ENCODE results near the gene UTS2B.

UTS2B gene

DNA sequence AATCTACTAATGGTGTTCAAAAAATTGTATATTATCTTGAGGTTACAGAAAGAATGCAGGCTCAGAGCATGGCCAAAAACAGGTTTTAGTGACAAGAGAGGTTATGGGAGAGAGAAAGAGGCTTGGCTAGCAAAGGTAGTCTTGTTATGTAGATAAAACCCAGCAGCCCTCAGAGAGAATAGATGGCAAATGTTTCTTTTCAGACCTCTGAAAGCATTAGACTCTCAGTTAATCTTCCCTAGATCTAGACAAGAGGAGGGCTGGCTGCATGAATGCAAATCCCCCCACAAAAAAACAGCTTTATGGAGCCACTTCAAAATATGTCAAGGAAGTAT is 69.1 kb downstream of the UTS2B start:
- TF ChIP-seq, protein P1, sequence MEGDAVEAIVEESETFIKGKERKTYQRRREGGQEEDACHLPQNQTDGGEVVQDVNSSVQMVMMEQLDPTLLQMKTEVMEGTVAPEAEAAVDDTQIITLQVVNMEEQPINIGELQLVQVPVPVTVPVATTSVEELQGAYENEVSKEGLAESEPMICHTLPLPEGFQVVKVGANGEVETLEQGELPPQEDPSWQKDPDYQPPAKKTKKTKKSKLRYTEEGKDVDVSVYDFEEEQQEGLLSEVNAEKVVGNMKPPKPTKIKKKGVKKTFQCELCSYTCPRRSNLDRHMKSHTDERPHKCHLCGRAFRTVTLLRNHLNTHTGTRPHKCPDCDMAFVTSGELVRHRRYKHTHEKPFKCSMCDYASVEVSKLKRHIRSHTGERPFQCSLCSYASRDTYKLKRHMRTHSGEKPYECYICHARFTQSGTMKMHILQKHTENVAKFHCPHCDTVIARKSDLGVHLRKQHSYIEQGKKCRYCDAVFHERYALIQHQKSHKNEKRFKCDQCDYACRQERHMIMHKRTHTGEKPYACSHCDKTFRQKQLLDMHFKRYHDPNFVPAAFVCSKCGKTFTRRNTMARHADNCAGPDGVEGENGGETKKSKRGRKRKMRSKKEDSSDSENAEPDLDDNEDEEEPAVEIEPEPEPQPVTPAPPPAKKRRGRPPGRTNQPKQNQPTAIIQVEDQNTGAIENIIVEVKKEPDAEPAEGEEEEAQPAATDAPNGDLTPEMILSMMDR (IDR thresholded peaks at IDR 0.05; ENCODE audit: low read depth, low read length, missing control alignments): no peak
- DNase-seq (ENCODE audit: extremely low read depth, low read depth): no peak
- no peak overlapping the region for H3K4me3 ChIP-seq (replicated peaks; ENCODE audit: low read depth, low read length)

DNA sequence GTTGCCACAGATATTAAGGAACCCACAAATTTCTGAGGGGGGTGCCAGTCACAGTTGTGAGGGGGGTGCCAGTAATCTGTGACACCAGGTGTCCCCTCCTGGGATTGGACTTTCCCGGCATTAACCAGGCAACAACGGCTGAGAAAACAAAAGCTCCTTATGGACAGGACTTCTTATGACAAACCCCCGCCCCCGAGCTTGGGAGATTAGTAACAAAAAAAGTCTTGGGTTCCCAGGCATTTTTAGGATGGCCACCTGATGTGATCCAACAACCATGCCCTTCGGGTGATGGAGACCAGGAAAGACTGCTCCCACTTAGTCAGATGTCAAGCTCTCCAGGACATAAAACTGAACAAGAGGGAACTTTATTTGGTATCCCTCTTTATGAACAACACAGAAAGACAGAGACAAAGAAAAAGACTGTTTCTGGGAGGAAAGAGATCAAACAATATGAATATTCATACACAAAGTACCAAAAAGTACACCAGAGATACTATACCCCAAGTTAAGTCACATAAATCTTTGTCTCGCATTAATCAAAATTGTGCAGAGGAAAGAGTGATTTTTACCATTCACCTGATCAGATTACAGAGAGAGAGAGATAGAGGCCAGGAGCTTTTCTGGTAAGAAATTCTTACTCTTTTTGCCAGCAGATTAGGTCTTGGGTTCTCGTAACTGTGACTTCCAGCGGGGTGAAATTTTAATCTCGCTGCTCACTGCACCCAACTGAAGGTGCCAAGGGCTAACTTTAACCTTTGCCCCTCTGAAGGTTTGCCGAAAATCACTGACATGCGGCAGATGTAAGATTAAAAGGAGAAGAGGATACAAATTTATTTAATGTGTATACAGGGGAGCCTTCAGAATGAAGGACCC is 69.7 kb downstream of the UTS2B start:
- TF ChIP-seq, protein P1 (IDR thresholded peaks at IDR 0.05; ENCODE audit: low read depth, low read length, missing control alignments): no peak
- DNase-seq (ENCODE audit: extremely low read depth, low read depth): no peak
- no peak overlapping the region for H3K4me3 ChIP-seq (replicated peaks; ENCODE audit: low read depth, low read length)

DNA sequence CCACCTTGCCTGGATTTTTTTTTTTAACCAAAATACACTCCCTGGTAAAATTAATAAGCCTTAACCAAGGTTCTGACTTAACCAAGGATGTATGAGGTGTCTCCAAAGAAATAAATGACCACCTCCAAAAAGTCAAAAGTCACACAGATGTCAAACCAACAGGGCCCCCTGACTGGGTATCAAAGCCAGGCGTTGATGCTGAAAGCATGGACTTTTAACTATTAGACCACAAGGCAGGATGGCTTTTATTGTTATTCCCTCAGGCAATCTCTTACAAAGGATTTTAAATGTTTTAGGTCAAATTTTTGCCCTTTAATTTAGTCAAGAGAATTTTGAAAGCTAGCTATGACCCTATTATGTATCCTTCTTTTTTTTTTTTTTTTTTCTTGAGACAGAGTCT is 70.8 kb downstream of the UTS2B start:
- no peak for DNase-seq (ENCODE audit: extremely low read depth, low read depth)
- TF ChIP-seq, protein P1 (IDR thresholded peaks at IDR 0.05; ENCODE audit: low read depth, low read length, missing control alignments): no peak
- H3K4me3 ChIP-seq (replicated peaks; ENCODE audit: low read depth, low read length): no peak overlapping the region

DNA sequence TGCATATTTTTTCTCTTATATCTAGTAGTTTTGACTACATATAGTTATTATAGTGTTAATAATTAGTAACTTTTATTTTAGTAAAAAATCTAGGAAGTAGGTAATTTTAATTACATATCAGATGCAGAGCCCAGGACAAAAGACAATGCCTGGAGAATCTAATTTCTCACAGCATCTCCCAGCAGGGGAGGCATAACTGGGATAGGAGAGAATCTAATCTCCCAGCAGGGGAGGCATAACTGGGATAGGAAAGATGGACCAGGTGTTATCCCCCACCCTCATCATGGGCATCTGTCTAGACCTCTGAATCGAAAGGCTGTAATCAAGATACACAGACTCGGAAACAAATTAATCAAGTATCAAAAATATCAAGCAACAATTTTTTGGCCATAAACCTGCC is 73.0 kb downstream of the UTS2B start:
- TF ChIP-seq, protein P1 (IDR thresholded peaks at IDR 0.05; ENCODE audit: low read depth, low read length, missing control alignments): no peak
- H3K4me3 ChIP-seq (replicated peaks; ENCODE audit: low read depth, low read length): no peak overlapping the region
- DNase-seq (ENCODE audit: extremely low read depth, low read depth): no peak

DNA sequence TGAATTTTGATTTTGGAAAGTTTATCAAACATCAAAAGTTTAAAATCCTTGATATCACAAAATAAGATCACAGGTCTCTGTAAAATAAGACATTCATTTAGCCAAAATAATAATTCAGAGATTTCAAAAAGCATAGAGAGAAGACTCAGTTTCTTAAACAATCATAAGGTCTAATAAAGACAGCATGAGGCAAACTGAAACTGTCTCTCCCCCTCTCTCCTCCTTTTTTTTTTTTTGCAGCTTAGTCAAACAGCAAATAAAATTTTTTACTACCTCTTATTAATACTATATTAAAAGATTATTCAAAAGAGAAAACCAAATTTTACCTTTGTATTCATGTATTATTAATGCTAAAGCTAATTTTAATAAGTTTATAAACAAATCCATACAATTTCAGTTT is 73.9 kb downstream of the UTS2B start:
- no peak for DNase-seq (ENCODE audit: extremely low read depth, low read depth)
- H3K4me3 ChIP-seq (replicated peaks; ENCODE audit: low read depth, low read length): no peak overlapping the region
- TF ChIP-seq, protein P1 (IDR thresholded peaks at IDR 0.05; ENCODE audit: low read depth, low read length, missing control alignments): no peak

- TF ChIP-seq, protein P1 (IDR thresholded peaks at IDR 0.05; ENCODE audit: low read depth, low read length, missing control alignments): no peak
- H3K4me3 ChIP-seq (replicated peaks; ENCODE audit: low read depth, low read length): no peak overlapping the region
- DNase-seq (ENCODE audit: extremely low read depth, low read depth): no peak
Observed at GRCh38 chr3:191255156-191255555, 75.2 kb downstream of the UTS2B start.
